ENCODE measurements around the gene CNKSR1.

Gene CNKSR1

DNA sequence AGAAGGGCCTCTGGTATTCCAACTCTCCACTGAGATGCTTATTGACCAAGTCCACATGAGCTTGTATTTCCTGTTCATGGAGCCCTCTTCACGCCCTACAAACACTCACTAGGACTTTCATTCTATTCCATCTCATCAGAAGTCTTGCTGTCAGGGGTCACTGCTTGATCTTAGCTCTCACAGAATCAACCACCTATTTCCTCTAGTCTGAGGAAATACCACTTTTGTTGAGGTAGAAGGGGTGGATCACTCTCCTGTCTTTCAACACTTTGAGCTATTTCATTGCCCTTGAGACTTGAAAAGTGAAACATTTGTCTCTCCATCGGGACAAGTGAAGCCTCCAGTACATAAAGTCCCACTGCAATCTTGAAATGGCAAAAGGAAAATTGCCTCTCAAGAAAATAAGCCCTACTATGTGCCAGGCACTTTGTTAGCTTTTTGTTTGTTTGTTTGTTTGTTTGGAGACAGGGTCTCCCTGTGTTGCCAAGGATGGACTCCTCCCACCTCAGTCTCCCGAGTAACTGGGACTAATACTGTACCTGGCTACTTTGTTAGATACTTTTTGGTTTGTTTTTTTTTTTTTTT, 38.2 kb upstream of the CNKSR1 start:
- no peak overlapping the region for H3K9ac ChIP-seq (ENCODE audit: low read depth, low read length)
- no peak for TF ChIP-seq CTCF (IDR thresholded peaks at IDR 0.05; ENCODE audit: borderline replicate concordance, extremely low read depth, low read length, poor library complexity, severe bottlenecking)
- TF ChIP-seq EZH2 (IDR thresholded peaks at IDR 0.05; ENCODE audit: borderline replicate concordance, low read depth, low read length, severe bottlenecking), result no peak
- H3K79me2 ChIP-seq (ENCODE audit: insufficient read depth, low read length), result no peaks in the 10 kb centered on the region
- no peak overlapping the region for H3K4me2 ChIP-seq (ENCODE audit: insufficient read depth, low read length)
- no peaks in the 10 kb centered on the region for H4K20me1 ChIP-seq (ENCODE audit: insufficient read depth, low read length)
- no peak overlapping the region for H3K27ac ChIP-seq (ENCODE audit: low read length)
- DNase-seq, result peak; percentile 3
- H3K4me1 ChIP-seq (ENCODE audit: insufficient read depth, low read length), result peaks cover 3% of the 10 kb centered on the region; the same call in 1 of the 2 replicates
- H2AFZ ChIP-seq (ENCODE audit: low read depth, low read length), result peak overlapping the region; percentile 44; the same call in 1 of the 2 replicates
- H3K9me3 ChIP-seq (ENCODE audit: insufficient read depth, low read length, severe bottlenecking), result peaks cover 5% of the 10 kb centered on the region
- ATAC-seq (ENCODE audit: insufficient read depth, low read depth), result peak; percentile 54; the same call in 2 of the 3 replicates
- no peaks in the 10 kb centered on the region for H3K27me3 ChIP-seq (ENCODE audit: insufficient read depth, low read length, poor library complexity)
- H3K4me3 ChIP-seq (ENCODE audit: low read depth in 1 of 2, low read length in 2 of 2), result no peak overlapping the region
- no peaks in the 10 kb centered on the region for H3K36me3 ChIP-seq (ENCODE audit: insufficient read depth, low read length)

GRCh38 chr1:26142159-26142558, 35.1 kb upstream of the CNKSR1 start:
- Histone ChIP-seq H3K4me2 (ENCODE audit: insufficient read depth, low read length) (no peak overlapping the region), H3K4me3 (ENCODE audit: low read depth in 1 of 2, low read length in 2 of 2) (no peak overlapping the region), H2AFZ (ENCODE audit: low read depth, low read length) (no peak overlapping the region), H3K4me1 (ENCODE audit: insufficient read depth, low read length) (peaks cover 6% of the 10 kb centered on the region; the same call in 1 of the 2 replicates), H3K27me3 (ENCODE audit: insufficient read depth, low read length, poor library complexity) (no peaks in the 10 kb centered on the region), H4K20me1 (ENCODE audit: insufficient read depth, low read length) (no peaks in the 10 kb centered on the region), H3K9me3 (ENCODE audit: insufficient read depth, low read length, severe bottlenecking) (no peaks in the 10 kb centered on the region), H3K27ac (ENCODE audit: low read length) (no peak overlapping the region), H3K9ac (ENCODE audit: low read depth, low read length) (no peak overlapping the region), H3K36me3 (ENCODE audit: insufficient read depth, low read length) (no peaks in the 10 kb centered on the region), H3K79me2 (ENCODE audit: insufficient read depth, low read length) (no peaks in the 10 kb centered on the region)
- no peak for DNase-seq
- no peak for ATAC-seq (ENCODE audit: insufficient read depth, low read depth)
- TF ChIP-seq EZH2 (IDR thresholded peaks at IDR 0.05; ENCODE audit: borderline replicate concordance, low read depth, low read length, severe bottlenecking), result no peak

- peaks cover 7% of the 10 kb centered on the region for H3K27me3 ChIP-seq (ENCODE audit: insufficient read depth, low read length, poor library complexity)
- peaks cover 3% of the 10 kb centered on the region; the same call in 1 of the 2 replicates for H3K4me1 ChIP-seq (ENCODE audit: insufficient read depth, low read length)
- no peaks in the 10 kb centered on the region for H3K36me3 ChIP-seq (ENCODE audit: insufficient read depth, low read length)
- H2AFZ ChIP-seq (ENCODE audit: low read depth, low read length), result peak overlapping the region; percentile 50; the same call in 1 of the 2 replicates
- TF ChIP-seq CTCF (IDR thresholded peaks at IDR 0.05; ENCODE audit: borderline replicate concordance, extremely low read depth, low read length, poor library complexity, severe bottlenecking), result peak; percentile 83
- TF ChIP-seq EZH2 (IDR thresholded peaks at IDR 0.05; ENCODE audit: borderline replicate concordance, low read depth, low read length, severe bottlenecking), result no peak
- no peaks in the 10 kb centered on the region for H3K79me2 ChIP-seq (ENCODE audit: insufficient read depth, low read length)
- no peak overlapping the region for H3K4me3 ChIP-seq (ENCODE audit: low read depth in 1 of 2, low read length in 2 of 2)
- no peak overlapping the region for H3K27ac ChIP-seq (ENCODE audit: low read length)
- peak overlapping the region; percentile 26; the same call in 1 of the 2 replicates for H3K4me2 ChIP-seq (ENCODE audit: insufficient read depth, low read length)
- H3K9ac ChIP-seq (ENCODE audit: low read depth, low read length), result no peak overlapping the region
- peak; percentile 81 for DNase-seq
- ATAC-seq (ENCODE audit: insufficient read depth, low read depth), result peak; percentile 99
- H3K9me3 ChIP-seq (ENCODE audit: insufficient read depth, low read length, severe bottlenecking), result no peaks in the 10 kb centered on the region
- no peaks in the 10 kb centered on the region for H4K20me1 ChIP-seq (ENCODE audit: insufficient read depth, low read length)
These were observed 32.0 kb upstream of the CNKSR1 start for GRCh38 chr1:26145041-26145959.

GRCh38 chr1:26145960-26146294, 31.4 kb upstream of the CNKSR1 start:
- H3K4me1 ChIP-seq (ENCODE audit: insufficient read depth, low read length), result peaks cover 3% of the 10 kb centered on the region; the same call in 1 of the 2 replicates
- no peaks in the 10 kb centered on the region for H3K36me3 ChIP-seq (ENCODE audit: insufficient read depth, low read length)
- H2AFZ ChIP-seq (ENCODE audit: low read depth, low read length), result no peak overlapping the region
- H3K27me3 ChIP-seq (ENCODE audit: insufficient read depth, low read length, poor library complexity), result peaks cover 9% of the 10 kb centered on the region
- no peaks in the 10 kb centered on the region for H4K20me1 ChIP-seq (ENCODE audit: insufficient read depth, low read length)
- H3K4me3 ChIP-seq (ENCODE audit: low read depth in 1 of 2, low read length in 2 of 2), result no peak overlapping the region
- no peak overlapping the region for H3K9ac ChIP-seq (ENCODE audit: low read depth, low read length)
- ATAC-seq (ENCODE audit: insufficient read depth, low read depth) (no peak), DNase-seq (no peak)
- no peak overlapping the region for H3K27ac ChIP-seq (ENCODE audit: low read length)
- TF ChIP-seq EZH2 (IDR thresholded peaks at IDR 0.05; ENCODE audit: borderline replicate concordance, low read depth, low read length, severe bottlenecking) (no peak), CTCF (IDR thresholded peaks at IDR 0.05; ENCODE audit: borderline replicate concordance, extremely low read depth, low read length, poor library complexity, severe bottlenecking) (no peak)
- H3K9me3 ChIP-seq (ENCODE audit: insufficient read depth, low read length, severe bottlenecking), result no peaks in the 10 kb centered on the region
- no peak overlapping the region for H3K4me2 ChIP-seq (ENCODE audit: insufficient read depth, low read length)
- no peaks in the 10 kb centered on the region for H3K79me2 ChIP-seq (ENCODE audit: insufficient read depth, low read length)

All from DND-41 (cell line).